K562 (cell line): ENCODE results near the gene OCA2. TPM values are rescaled to one million over a fixed set of nuclear protein-coding genes. Genes with fewer than 3 reads are reported as not detected.

ENCODE experiments used
- C11orf30 ChIP-seq: fragments of 450-650 bp; IDR thresholded peaks from 2 replicates; pipeline ENCODE4 v1.6.1; 2016; ENCODE audit warnings: low read depth, mild to moderate bottlenecking
- CBFA2T2 ChIP-seq: fragments of 450-650 bp; conservative IDR thresholded peaks from 2 replicates; pipeline ENCODE4 v1.6.1; 2017; ENCODE audit warnings: mild to moderate bottlenecking
- HMGXB4 ChIP-seq: sonication (generic); formaldehyde crosslinking; IDR thresholded peaks from 2 replicates; pipeline ENCODE4 v1.8.1; 2023; ENCODE audit warnings: mild to moderate bottlenecking, missing genetic modification reagents
- SUPT5H ChIP-seq: fragments of 450-650 bp; IDR thresholded peaks from 2 replicates; pipeline ENCODE4 v1.6.1; 2016
- ZFP91 ChIP-seq: sonication (generic); formaldehyde crosslinking; IDR thresholded peaks from 2 replicates; pipeline ENCODE4 v1.8.0; 2022; ENCODE audit warnings: mild to moderate bottlenecking, missing genetic modification reagents
- ZNF165 ChIP-seq: fragments of 250-450 bp; sonication (Bioruptor Pico); IDR thresholded peaks from 2 replicates; pipeline ENCODE4 v1.4.0; 2020; ENCODE audit warnings: borderline replicate concordance
- ZNF212 ChIP-seq: fragments of 450-650 bp; formaldehyde crosslinking; IDR thresholded peaks from 2 replicates; pipeline ENCODE4 v1.4.0; 2020; ENCODE audit warnings: mild to moderate bottlenecking
- ZNF311 ChIP-seq: fragments of 250-450 bp; sonication (Bioruptor Pico); IDR thresholded peaks from 2 replicates; pipeline ENCODE4 v1.4.0; 2020; ENCODE audit warnings: mild to moderate bottlenecking, moderate library complexity
- ZNF445 ChIP-seq: fragments of 250-450 bp; sonication (Bioruptor Pico); IDR thresholded peaks from 2 replicates; pipeline ENCODE4 v1.4.0; 2020; ENCODE audit warnings: low read depth, mild to moderate bottlenecking, moderate library complexity
- ZNF655 ChIP-seq: fragments of 250-450 bp; sonication (Bioruptor Pico); IDR thresholded peaks from 2 replicates; pipeline ENCODE4 v1.5.0; 2021
- polyA plus RNA-seq, 8 experiments: library from polyadenylated mRNA; depleted of rRNA in 4 of 8; stranded (reverse) in 5 of 8; unstranded in 3 of 8; fragments of >200 nt; fragmentation: Nextera tagmentation in 2 of 8; fragmentation: Illumina TruSeq in 1 of 8; extraction: Ambion mirVana in 2 of 8; extraction: Trizol in 1 of 8; gene quantifications; 2 replicates each; pipeline versions ENCODE4 v1.2.1 to v1.2.3, GENCODE V29; 2011 to 2014; ENCODE audit warnings: inconsistent platforms in 1 of 8, missing spikeins in 1 of 8
- total RNA-seq, 7 experiments: library from RNA; depleted of rRNA in 6 of 7; stranded (reverse); fragments of >200 nt in 6 of 7; fragmentation: Illumina TruSeq in 2 of 7; extraction: Trizol in 2 of 7; gene quantifications; 2 replicates each; pipeline versions ENCODE4 v1.2.1 to v1.2.3, GENCODE V29; 2011 to 2021; ENCODE audit warnings: low replicate concordance in 1 of 7

OCA2 gene
- total and polyA plus RNA-seq, 9 of the 15 experiments (the other 6 are each of a cell fraction or from before 2014, with no cell fraction given), result 0.07 to 0.59 (median 0.17) TPM; not detected in 1

DNA sequence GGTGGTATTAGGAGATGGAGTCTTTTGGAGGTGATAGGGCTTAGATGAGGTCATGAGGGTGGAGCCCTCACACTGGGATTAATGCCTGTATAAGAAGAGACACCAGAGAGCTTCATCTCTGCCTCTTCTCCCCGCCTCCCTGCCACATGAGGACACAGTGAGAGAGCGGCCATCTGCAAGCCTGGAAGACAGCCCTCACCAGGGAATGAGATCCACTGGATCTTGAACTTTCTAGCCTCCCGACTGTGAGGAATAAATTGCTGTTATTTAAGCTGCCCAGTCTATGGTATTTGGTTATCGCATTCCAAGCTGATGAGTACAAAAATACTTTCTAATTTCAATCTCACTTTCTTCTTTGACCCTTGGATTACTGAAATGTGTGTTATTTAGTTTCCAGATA is 121.4 kb downstream of the OCA2 start (continued):
- no peak for TF ChIP-seq ZNF655 (CRISPR knock-in tag)
- no peak for TF ChIP-seq HMGXB4 (CRISPR knock-in tag)
- no peak for TF ChIP-seq ZNF311 (CRISPR knock-in tag)
- no peak for TF ChIP-seq SUPT5H
- TF ChIP-seq ZNF165 (CRISPR knock-in tag), result no peak
- no peak for TF ChIP-seq ZNF445 (CRISPR knock-in tag)
- no peak for TF ChIP-seq ZNF212 (CRISPR knock-in tag)
- no peak for TF ChIP-seq CBFA2T2
- TF ChIP-seq ZFP91 (CRISPR knock-in tag), result no peak
- TF ChIP-seq C11orf30, result no peak
